Mesendoderm (in vitro differentiated cells): ENCODE data around the gene SCIN.
"Not testable (repeated sequence)": the region's sequence is repeated elsewhere in the genome, so short reads cannot be mapped to it uniquely, and the experiment has no call there.

Source experiments
- DNase-seq: peaks from one replicate; pipeline ENCODE4 v3.0.0; 2013
- H2AK5ac ChIP-seq: 2 replicates; pipeline ENCODE4 v1.6.1; 2013; ENCODE audit warnings: low read length, inconsistent platforms
- H2BK120ac ChIP-seq: 2 replicates; pipeline ENCODE4 v1.6.1; 2013; ENCODE audit warnings: low read depth, mild to moderate bottlenecking, low read length, moderate library complexity, mixed read lengths
- H2BK15ac ChIP-seq: replicated peaks from 2 replicates; pipeline ENCODE4 v1.6.1; 2013; ENCODE audit warnings: low read depth, mild to moderate bottlenecking, moderate library complexity
- H2BK5ac ChIP-seq: 2 replicates; pipeline ENCODE4 v1.6.1; 2013; ENCODE audit warnings: low read length, inconsistent platforms
- H3K18ac ChIP-seq: 2 replicates; pipeline ENCODE4 v1.6.1; 2013; ENCODE audit warnings: mild to moderate bottlenecking, low read length, mixed read lengths
- H3K23ac ChIP-seq: one replicate; pipeline ENCODE4 v1.6.1; 2013; ENCODE audit warnings: low read length
- H3K27ac ChIP-seq: 2 replicates; pipeline ENCODE4 v1.5.1; 2013; ENCODE audit warnings: low read depth, mild to moderate bottlenecking, inconsistent platforms, low read length, moderate library complexity
- H3K27me3 ChIP-seq: 2 replicates; pipeline ENCODE4 v1.6.1; 2013; ENCODE audit warnings: low read length, control low read depth, mild to moderate bottlenecking, inconsistent platforms; ENCODE audit not compliant: insufficient read depth, poor library complexity
- H3K36me3 ChIP-seq: 2 replicates; pipeline ENCODE4 v1.6.1; 2013; ENCODE audit warnings: low read length, inconsistent platforms; ENCODE audit not compliant: control insufficient read depth, insufficient read depth
- H3K4ac ChIP-seq: one replicate; pipeline ENCODE4 v1.6.1; 2013; ENCODE audit warnings: low read depth, mild to moderate bottlenecking, low read length, moderate library complexity
- H3K4me1 ChIP-seq: 2 replicates; pipeline ENCODE4 v1.6.1; 2013; ENCODE audit warnings: low read depth, low read length, inconsistent platforms; ENCODE audit not compliant: control insufficient read depth
- H3K4me2 ChIP-seq: 2 replicates; pipeline ENCODE4 v1.6.1; 2013; ENCODE audit warnings: low read length
- H3K4me3 ChIP-seq: 2 replicates; pipeline ENCODE4 v1.5.1; 2013; ENCODE audit warnings: mild to moderate bottlenecking, low read length
- H3K56ac ChIP-seq: one replicate; pipeline ENCODE4 v1.6.1; 2013; ENCODE audit warnings: low read length
- H3K79me1 ChIP-seq: 2 replicates; pipeline ENCODE4 v1.6.1; 2013; ENCODE audit warnings: low read length, inconsistent platforms
- H3K79me2 ChIP-seq: 2 replicates; pipeline ENCODE4 v1.6.1; 2013; ENCODE audit warnings: mild to moderate bottlenecking, low read length; ENCODE audit not compliant: control insufficient read depth, insufficient read depth
- H3K9ac ChIP-seq: 2 replicates; pipeline ENCODE4 v1.6.1; 2013; ENCODE audit warnings: low read length, inconsistent platforms
- H4K5ac ChIP-seq: one replicate; pipeline ENCODE4 v1.6.1; 2013; ENCODE audit warnings: low read length
- H4K8ac ChIP-seq: one replicate; pipeline ENCODE4 v1.6.1; 2013; ENCODE audit warnings: low read depth, mild to moderate bottlenecking, control low read depth, low read length, moderate library complexity
- WGBS: extraction: QIAGEN DNeasy Blood & Tissue Kit; methylation state at CpG from one replicate; pipeline ENCODE4 v1.1.7; 2013; ENCODE audit warnings: low lambda C conversion rate, missing lambda C conversion rate; ENCODE audit not compliant: insufficient coverage; ENCODE audit errors: extremely low coverage; 5-methylcytosine and 5-hydroxymethylcytosine counted together

Gene SCIN

GRCh38 chr7:12650080-12650479 lies 79.6 kb downstream of the SCIN start:
- Histone ChIP-seq H3K4ac (no peak overlapping the region), H4K8ac (no peak overlapping the region), H3K23ac (no peak overlapping the region), H3K79me1 (no peaks in the 10 kb centered on the region), H3K9ac (no peak overlapping the region), H3K27me3 (no peaks in the 10 kb centered on the region), H3K4me2 (no peak overlapping the region), H3K79me2 (no peaks in the 10 kb centered on the region), H3K56ac (no peak overlapping the region), H2BK15ac (no peak overlapping the region), H2BK120ac (no peak overlapping the region), H2AK5ac (no peak overlapping the region), H3K4me3 (no peak overlapping the region), H3K36me3 (no peaks in the 10 kb centered on the region), H3K27ac (no peak overlapping the region), H3K4me1 (no peaks in the 10 kb centered on the region), H2BK5ac (no peak overlapping the region), H4K5ac (no peak overlapping the region), H3K18ac (no peak overlapping the region)
- 100% methylated on average over 1 of the region's 2 CpGs for WGBS
- no peak for DNase-seq

GRCh38 chr7:12653110-12653509 lies 82.6 kb downstream of the SCIN start:
- H3K27me3 ChIP-seq, result no peaks in the 10 kb centered on the region
- H4K5ac ChIP-seq, result no peak overlapping the region
- no peak overlapping the region for H2BK15ac ChIP-seq
- H3K36me3 ChIP-seq, result no peaks in the 10 kb centered on the region
- no peak overlapping the region for H3K4me2 ChIP-seq
- no peak overlapping the region for H2BK5ac ChIP-seq
- DNase-seq, result no peak
- H3K4ac ChIP-seq, result no peak overlapping the region
- H2AK5ac ChIP-seq, result no peak overlapping the region
- no peaks in the 10 kb centered on the region for H3K79me1 ChIP-seq
- no peak overlapping the region for H3K27ac ChIP-seq
- H2BK120ac ChIP-seq, result no peak overlapping the region
- no CpG with 5 or more reads among the region's 3 CpGs for WGBS
- no peaks in the 10 kb centered on the region for H3K79me2 ChIP-seq
- no peak overlapping the region for H3K9ac ChIP-seq
- no peak overlapping the region for H3K4me3 ChIP-seq
- H4K8ac ChIP-seq, result no peak overlapping the region
- no peak overlapping the region for H3K23ac ChIP-seq
- H3K18ac ChIP-seq, result no peak overlapping the region
- H3K56ac ChIP-seq, result no peak overlapping the region
- H3K4me1 ChIP-seq, result no peaks in the 10 kb centered on the region

GRCh38 chr7:12653518-12653917 lies 83.0 kb downstream of the SCIN start:
- Histone ChIP-seq H4K8ac (no peak overlapping the region), H3K18ac (no peak overlapping the region), H2AK5ac (no peak overlapping the region), H3K79me1 (no peaks in the 10 kb centered on the region), H3K27ac (no peak overlapping the region), H3K4me2 (no peak overlapping the region), H3K79me2 (no peaks in the 10 kb centered on the region), H2BK120ac (no peak overlapping the region), H3K4me3 (no peak overlapping the region), H3K27me3 (no peaks in the 10 kb centered on the region), H2BK5ac (no peak overlapping the region), H3K4ac (no peak overlapping the region), H3K23ac (no peak overlapping the region), H4K5ac (no peak overlapping the region), H3K56ac (no peak overlapping the region), H2BK15ac (no peak overlapping the region), H3K9ac (no peak overlapping the region), H3K36me3 (no peaks in the 10 kb centered on the region), H3K4me1 (no peaks in the 10 kb centered on the region)
- WGBS, result 100% methylated on average over 1 of the region's 2 CpGs
- no peak for DNase-seq

DNA sequence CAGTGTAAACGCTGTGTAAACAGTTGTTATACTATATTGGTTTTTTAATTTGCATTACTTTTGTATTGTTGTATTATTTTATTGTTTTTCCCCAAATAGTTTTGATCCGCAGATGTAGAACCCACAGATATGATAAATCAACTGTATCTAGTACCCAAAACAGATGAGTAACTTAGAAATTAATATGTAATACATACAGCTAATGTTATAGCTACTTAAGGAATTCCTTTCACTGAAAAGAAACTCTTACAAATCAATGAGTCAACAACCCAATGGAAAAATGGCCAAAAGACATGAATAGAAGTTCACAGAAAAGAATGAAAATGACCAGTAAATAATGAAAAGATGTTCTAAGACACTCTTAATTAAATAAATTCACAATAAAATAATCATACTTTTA lies 84.6 kb downstream of the SCIN start:
- H3K4me1 ChIP-seq, result no peaks in the 10 kb centered on the region
- no peak overlapping the region for H3K4me2 ChIP-seq
- H2BK15ac ChIP-seq, result no peak overlapping the region
- no peak overlapping the region for H3K9ac ChIP-seq
- no peak for DNase-seq
- H3K79me2 ChIP-seq, result no peaks in the 10 kb centered on the region
- H3K56ac ChIP-seq, result no peak overlapping the region
- H3K23ac ChIP-seq, result no peak overlapping the region
- H3K79me1 ChIP-seq, result no peaks in the 10 kb centered on the region
- no peak overlapping the region for H3K27ac ChIP-seq
- H3K27me3 ChIP-seq, result no peaks in the 10 kb centered on the region
- no peak overlapping the region for H4K5ac ChIP-seq
- no peak overlapping the region for H2BK120ac ChIP-seq
- WGBS, result no CpG with 5 or more reads among the region's 2 CpGs
- no peak overlapping the region for H3K4me3 ChIP-seq
- no peak overlapping the region for H2AK5ac ChIP-seq
- no peak overlapping the region for H3K18ac ChIP-seq
- no peak overlapping the region for H2BK5ac ChIP-seq
- H3K36me3 ChIP-seq, result no peaks in the 10 kb centered on the region
- no peak overlapping the region for H3K4ac ChIP-seq
- H4K8ac ChIP-seq, result no peak overlapping the region

GRCh38 chr7:12660423-12660822 lies 89.9 kb downstream of the SCIN start:
- H3K27ac ChIP-seq, H2BK15ac ChIP-seq, H3K27me3 ChIP-seq, H3K18ac ChIP-seq, H2BK120ac ChIP-seq, H3K4me3 ChIP-seq, H4K8ac ChIP-seq, H3K79me2 ChIP-seq, H2AK5ac ChIP-seq, H2BK5ac ChIP-seq, H3K4me2 ChIP-seq, H3K79me1 ChIP-seq, H3K36me3 ChIP-seq, H3K9ac ChIP-seq, H3K56ac ChIP-seq, H3K4ac ChIP-seq, H3K4me1 ChIP-seq, H4K5ac ChIP-seq, H3K23ac ChIP-seq: not testable (repeated sequence)
- WGBS, result no CpG with 5 or more reads among the region's 8 CpGs
- DNase-seq, result peak; percentile 86

GRCh38 chr7:12660986-12661385 lies 90.5 kb downstream of the SCIN start:
- not testable (repeated sequence) for H3K4me1 ChIP-seq, H2BK5ac ChIP-seq, H3K4me2 ChIP-seq, H3K27ac ChIP-seq, H3K79me1 ChIP-seq, H3K9ac ChIP-seq, DNase-seq, H3K4ac ChIP-seq, H3K56ac ChIP-seq, H3K27me3 ChIP-seq, H2AK5ac ChIP-seq, H2BK120ac ChIP-seq, H3K18ac ChIP-seq, H3K79me2 ChIP-seq, H2BK15ac ChIP-seq, H3K36me3 ChIP-seq, H4K8ac ChIP-seq, H4K5ac ChIP-seq, H3K23ac ChIP-seq, H3K4me3 ChIP-seq
- WGBS, result no CpG with 5 or more reads among the region's 3 CpGs
